CD4-positive, alpha-beta T cell treated with Interleukin-6 at 100 ng/mL for 8 hours (primary cell): ENCODE data around the gene THBS2.
"Not testable (repeated sequence)": the region's sequence is repeated elsewhere in the genome, so short reads cannot be mapped to it uniquely, and the experiment has no call there.

Source experiments
- DNase-seq: peaks from one replicate; pipeline ENCODE4 v3.0.0-alpha.2; 2020; ENCODE audit warnings: mixed read lengths, low spot score

THBS2 gene

DNA sequence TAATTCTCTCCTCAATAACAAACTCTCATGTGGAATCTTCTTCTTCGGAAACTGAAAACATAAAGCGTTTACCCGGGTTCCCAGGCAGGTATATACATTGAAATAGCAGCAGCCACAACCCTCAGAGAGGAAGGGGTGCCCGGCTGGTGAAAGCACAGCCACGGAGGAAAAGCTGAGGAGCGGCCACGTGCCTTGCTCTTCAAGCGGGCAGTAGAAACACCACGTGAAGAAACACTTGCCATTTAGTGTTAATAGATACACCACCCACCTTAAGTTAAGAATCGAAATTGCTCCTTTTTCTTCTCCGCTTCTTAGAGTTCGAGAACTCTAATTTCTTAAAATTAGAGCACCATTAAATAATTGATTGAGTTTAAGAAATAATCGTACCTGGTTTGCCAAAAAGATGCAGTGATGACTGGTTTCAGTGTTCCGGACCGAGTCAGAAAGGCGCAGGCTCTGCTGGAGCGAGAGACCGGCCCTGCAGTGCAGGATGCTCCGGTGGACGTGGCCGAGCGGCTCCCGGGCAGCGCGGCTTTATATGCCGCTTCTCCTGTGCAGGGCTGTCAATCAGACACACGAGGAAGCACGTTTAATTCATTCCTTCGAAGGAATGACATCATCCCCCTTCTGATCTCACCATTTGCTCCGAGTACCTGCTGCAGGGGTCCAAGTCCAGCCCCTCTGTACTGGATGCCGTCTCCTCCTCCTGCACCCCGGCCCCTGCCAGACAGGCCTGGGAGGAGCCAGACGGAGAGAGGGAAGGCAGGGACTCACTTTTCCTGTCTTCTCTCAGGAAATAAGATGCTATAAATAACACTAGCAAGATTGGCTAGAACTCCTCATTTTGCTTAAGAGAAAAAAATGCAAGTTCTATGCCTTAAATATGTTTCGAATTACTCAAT lies at the start of gene THBS2:
TSS of gene THBS2 (minus strand) at position 510 of the 902 bp plus-strand sequence. CDS start 3,062 bp downstream, outside the sequence.
- no peak for DNase-seq

DNA sequence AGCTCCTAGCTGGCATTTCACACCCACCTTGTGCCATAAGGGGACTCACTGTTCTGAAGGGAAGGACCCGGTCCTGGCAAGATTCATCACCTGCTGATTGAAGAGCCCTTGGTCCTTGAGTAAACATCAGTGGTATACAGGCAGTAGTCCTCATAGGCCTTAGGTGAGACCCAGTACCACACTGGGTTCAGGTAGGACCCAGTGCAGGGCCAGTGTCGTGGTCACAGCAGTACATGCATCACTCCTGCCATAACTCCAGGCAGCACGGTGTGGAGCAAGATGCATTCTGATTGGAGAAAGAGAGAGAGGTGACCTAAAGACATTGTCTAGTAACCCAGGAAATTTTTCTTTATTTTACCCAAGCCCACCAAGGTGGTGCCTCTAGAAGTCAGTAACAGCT lies 49.1 kb upstream of the THBS2 start:
- no peak for DNase-seq

DNA sequence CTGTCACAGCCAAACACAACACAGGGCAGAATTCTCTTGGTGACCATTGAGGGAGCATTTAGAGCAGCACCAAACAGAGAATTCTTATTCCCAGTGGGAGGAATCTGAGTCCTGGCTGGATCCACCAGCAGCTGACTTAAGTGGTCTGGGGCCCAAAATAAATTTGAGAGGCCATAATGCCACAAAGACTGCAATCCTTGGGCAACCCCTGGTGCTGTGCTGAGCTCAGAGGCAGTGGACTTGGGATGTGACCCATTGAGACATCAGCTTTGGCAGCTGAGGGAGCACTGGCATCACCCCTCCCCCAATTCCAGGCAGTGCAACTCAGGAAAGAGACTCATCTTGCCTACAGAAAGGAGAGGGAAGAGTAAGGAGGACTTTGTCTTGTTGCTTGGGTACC lies 48.6 kb upstream of the THBS2 start:
- DNase-seq: no peak

DNA sequence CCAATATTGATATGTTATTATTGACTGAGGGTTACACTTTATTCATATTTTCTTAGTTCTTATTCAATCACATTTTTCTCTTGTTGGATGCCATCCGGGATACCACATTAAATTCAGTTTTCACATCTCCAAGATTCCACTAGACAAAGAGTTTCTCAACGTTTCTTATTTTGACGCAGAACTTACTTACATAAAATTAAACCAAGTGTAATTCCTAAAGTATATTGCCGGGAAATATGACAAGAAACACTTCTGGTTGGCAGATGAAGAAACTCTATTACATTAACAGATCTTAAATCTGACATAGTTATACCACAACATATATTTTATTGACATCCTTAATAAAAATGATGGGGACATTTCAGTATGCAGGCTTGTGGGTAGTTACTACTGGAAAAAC lies 47.3 kb upstream of the THBS2 start:
- DNase-seq: no peak

DNA sequence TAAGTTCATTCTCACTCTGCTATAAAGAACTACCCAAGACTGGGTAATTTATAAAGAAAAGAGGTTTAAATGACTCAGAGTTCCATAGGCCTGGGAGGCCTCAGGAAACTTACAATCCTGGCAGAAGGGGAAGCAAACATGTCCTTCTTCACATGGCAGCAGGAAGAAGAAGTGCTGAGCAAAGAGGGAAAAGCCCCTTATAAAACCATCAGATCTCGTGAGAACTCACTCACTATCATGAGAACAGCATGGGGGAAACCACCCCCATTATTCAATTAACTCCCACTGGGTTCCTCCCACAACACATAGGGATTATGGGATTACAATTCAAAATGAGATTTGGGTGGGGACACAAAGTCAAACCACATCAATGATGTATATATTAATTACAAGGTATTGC lies 45.0 kb upstream of the THBS2 start:
- DNase-seq: not testable (repeated sequence)

DNA sequence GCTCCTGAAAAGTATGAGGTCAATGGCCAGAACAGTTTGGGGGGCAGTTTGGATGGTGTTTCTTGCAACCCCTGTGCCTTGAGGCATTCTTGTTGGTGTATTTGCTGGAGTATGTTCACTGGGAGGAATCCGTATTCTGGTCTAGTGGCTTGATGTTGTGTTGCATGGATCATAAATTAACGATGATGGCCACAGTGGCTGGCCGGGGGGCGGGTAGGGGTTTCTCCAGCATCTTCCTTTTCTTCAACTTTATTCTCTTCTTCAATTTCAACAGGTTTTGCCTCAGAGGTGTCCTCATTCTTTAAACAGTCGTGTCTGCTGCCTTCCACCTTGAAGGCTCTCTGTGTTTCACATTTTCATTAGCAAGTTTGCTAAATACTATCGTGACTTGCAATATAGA lies 43.0 kb upstream of the THBS2 start:
- DNase-seq: no peak

DNA sequence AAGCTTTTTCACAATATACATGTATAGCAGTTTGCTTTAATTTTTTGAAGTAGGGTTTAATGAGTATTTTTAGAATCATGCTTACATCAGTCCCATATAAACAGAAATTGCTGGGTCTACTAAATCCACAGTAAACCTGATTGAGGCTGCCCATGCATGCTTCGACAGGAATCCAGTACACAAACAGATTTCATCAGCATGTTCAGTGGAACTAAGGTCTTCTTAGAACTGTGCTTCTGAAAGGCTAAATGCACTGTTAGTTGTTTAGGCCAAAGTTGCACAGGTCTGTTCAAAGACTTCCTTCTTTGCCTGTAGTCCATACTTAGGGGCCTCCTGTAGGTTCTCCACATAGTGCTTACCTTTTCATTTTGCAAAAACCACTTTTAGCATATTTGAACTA lies 42.5 kb upstream of the THBS2 start:
- no peak for DNase-seq

DNA sequence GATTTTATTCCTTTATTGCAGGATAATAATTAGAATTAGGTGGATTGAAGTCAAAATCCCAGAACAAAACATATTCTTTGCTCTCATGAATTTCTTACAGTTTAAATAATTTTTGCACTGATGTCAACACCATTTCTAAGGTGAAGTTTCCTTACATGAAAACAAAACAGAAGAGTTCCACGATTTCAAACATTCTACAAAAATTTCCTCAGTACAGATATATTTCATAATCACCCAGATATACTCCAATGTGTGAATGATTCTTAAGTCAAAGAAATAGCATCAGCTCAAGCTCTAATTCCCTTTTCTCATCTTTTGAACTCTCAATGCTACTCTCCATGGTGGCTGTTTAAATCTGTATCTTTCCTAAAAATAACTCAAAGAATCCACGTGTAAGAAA lies 39.5 kb upstream of the THBS2 start:
- DNase-seq: no peak

DNA sequence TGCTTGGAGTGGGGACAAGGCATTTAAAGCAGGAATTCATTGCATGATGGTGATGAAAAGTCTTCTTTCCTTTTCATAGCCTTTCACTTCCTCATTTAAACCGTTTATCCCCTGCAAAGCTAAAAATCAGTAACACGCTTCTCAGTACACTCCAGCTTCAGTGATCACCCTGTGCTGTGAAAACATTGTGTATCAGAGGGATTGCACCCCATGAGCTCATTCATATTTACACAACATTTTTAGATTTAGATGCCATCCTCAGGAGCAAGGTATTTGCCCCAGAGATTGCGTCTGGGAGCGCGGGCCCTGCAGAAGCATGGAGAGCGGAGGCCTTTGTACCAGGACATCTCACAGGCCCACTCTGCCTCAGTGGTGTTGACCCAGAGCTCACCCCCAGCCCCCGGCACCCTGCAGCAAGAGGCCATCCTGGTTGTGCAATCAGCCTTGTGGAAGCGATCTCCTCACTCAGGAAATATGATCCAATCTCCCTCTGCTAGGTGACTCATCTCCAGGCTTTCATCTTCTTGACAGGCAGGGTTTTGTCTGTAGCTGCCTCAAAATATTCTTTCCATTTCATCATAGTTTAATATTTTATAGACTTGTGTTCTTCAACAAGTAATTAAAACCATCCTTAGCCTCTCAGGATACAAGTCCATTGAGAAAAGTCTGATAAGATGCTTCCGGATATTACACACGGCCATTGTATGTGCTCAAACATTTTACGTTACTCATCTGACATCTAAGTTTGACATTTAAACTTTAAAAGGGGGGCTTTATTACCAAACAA lies 38.9 kb upstream of the THBS2 start:
- DNase-seq: no peak

DNA sequence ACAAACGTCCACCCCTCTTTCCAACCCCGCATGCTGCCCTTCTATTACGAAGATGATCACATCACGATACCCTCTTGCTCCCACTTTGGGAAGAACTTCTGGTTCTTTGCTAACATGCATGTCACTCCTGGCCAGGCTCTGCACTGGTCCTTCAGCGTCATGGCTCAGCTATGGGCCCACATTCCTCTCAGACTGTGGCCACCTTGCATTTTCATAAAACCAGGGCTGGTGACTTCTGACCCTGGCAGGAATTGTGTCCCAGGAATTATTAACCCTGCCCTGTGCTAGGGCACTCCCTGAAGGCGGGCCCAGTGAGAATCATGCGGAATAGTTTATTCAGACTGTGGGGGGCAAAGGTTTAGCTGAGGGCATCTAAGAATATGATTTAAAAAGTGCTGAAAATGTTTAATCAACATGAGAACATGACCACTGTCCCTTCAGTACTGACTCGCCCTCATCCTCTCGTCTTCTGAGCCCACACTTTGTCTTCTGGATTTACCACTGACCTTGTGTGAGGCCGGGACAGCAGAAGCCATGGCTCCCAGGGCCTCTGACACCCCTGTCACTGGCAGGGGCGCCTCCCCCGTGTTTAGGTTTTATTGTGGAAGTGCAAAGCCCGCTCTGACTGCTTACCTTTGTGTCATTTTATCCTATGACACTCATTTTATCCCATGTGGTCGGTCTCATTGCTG lies 38.1 kb upstream of the THBS2 start:
- DNase-seq: no peak

DNA sequence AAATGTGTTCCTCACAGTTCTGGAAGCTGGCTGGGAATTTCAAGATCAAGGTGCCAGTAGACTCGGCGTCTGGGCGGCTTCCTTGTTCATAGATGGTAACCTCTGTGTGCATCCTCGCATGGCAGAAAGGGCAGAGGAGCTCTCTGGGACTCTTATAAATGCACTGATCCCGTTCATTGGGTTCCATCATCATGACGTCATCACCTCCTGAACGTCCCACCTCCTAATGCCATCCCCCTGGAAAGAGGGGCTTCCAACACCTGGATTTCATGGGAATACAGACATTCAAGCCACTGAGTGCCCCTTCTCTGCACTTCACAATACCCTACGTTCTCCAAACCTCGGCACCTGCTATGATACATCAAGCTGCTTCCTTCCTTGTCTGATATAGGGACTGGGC lies 37.5 kb upstream of the THBS2 start:
- DNase-seq: no peak

DNA sequence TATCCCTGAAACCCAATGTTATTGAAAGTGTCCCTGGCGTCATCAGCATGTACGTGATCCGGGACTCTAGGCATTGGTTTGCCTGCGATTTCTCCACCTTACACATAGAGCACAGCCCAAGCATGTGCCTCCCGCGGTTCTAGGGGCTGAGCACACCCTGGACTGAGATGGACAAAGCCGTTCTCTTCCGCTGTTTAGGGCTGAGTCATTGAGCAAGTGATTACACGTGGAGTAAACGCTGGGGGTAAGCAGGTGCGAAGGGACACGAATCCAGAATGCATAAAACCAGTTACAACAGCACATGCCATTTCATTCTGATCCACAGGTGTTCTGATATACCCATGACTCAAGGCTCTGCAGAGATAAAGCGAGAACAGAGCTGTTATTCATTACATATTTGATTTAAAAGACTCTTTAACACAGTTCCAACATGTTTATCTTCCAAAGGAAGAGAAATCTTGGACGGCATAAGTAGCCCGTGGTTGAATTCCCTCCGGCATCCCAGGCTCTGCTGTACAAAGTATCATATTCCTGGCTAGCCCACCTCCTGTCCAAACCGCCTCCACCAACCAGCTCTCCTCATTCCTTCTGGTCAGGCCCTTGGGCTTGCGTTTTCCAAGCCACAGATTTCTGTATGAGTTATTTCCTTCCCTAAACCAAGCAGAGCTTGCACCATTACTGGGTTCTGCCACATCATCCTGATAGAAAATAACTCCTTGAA lies 36.1 kb upstream of the THBS2 start:
- DNase-seq: no peak

DNA sequence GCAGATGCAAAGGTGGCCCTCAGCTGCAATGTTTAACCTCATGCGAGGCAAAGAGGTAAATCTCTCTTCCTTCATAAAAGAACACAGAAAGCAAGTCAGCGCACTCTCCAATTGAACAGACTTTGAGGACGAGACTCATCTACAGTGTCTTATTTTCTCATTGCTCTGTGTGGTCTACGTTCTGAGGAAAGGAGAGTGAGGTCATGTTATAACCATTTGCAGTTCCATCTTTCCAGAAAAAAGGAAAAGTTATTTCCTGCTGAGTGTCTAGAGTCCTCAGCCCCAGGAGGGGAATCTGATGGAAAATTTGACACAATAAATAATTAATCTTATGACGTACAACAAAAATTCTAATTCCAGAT lies 35.6 kb upstream of the THBS2 start:
- DNase-seq: no peak

DNA sequence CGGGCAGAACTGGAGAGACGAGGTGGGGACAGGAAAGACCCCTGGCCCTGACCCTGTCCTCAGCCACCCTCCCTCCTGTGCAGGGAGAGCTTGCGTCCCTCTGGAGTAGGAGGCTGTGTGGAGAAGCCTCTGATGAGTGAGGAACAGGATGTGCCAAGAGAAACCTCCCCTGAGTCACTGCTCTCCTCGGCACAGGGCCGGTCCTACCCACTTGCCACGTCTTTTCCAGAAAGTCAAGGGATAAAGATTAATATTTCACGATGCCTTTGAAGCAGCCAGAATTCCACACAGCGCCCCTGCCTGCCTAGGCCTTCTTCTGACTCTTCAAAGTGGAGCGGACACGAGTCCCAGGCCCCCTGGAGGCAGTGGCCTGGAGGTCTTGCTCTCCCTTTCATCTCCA lies 34.9 kb upstream of the THBS2 start:
- DNase-seq: no peak

DNA sequence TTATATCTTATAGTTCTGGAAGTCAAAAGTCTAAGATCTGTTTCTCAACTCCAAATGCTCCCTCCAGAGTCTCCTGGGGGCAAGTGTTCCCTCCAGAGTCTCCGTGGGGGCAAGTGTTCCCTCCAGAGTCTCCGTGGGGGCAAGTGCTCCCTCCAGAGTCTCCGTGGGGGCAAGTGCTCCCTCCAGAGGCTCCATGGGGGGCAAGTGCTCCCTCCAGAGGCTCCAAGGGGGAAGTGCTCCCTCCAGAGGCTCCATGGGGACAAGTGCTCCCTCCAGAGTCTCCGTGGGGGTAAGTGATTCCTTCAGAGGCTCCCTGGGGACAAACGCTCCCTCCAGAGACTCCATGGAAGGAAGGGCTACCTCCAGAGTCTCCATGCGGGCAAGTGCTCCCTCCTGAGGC lies 34.0 kb upstream of the THBS2 start:
- no peak for DNase-seq

DNA sequence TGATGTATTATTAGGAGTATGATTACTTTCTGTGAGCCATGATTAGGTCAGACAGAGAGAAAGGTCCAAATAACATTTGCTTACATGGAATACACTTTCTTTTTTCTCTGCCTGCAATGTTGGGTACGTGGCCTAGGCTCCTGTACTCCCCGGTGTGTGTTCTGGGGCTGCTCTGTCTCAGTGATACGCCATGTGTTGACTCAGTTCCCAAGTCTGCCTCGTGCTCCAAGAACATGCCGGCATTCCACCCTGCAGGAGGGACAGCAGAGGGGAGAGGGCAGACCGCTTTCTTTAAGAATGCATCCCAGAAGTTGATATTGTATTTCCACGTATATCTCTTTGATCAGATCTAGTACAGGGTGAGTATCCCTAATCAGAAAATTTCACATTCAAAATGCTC lies 33.3 kb upstream of the THBS2 start:
- DNase-seq: no peak

DNA sequence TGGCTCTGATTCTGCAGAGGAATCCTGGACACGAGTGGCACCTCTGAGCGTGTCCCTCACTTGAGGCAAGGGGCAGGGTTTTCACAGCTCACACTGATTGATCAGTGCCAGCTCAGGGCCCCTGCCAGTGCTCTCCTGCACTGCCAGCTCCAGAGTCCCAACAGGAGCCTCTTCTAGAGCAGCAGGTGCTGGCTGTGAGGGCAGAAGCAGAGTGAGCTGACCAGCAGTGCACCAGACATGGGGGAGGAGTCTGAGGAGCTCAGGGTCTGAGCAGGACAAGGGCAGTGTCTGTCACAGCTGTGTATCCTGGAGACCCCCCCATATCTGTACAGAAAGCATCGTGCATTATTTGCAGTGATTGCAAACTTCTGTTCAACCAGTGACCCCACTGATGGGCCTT lies 31.5 kb upstream of the THBS2 start:
- no peak for DNase-seq

DNA sequence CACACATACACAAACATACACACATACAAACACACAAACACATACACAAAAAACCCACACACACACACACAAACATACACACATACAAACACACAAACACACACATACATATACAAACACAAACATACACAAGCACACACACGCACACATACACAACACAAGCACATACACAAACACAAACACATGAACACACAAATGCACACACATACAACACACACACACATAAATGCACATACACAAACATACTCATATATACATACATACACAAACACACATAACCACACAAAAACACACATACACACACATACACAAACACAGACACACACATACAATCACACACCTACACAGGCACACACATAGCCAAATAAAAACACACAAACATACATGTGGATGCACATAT lies 30.3 kb upstream of the THBS2 start:
- no peak for DNase-seq

DNA sequence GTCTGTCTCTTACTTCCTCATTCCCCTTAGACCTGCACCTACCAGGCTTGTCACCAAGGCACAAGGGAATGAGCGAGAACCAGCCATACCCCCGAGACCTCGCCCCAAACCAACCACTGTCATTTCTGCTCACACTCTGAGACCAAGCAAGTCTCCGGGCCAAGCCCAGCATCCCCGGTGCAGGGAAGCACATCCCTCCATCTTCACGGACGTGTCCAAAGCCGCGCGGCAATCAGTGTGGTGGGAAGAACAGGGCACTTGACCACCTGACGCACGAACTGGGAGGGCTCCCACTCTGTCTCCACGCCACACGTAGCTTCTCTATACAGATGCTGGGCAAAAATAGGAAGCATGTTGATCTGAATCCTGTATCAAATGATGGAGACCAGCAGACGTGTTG lies 28.4 kb upstream of the THBS2 start:
- no peak for DNase-seq

DNA sequence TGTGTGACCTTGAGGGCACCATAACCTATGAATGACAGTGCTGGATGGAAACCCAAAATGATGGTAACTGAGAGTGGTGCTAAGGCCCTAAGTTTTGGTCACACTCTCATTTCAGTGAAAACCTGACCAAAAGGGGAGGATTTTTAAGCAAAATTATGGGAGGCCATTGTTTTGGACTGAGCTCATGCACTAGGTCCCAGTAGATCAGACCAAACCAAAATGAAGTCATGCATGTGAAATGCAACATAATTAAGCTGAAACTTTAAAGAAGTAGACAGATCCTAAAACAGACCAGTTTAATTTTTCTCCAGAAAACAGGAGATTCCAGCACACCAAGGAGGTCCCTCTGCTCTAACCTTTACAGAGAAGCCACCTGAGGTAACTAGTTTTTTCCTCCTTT lies 24.0 kb upstream of the THBS2 start:
- no peak for DNase-seq

DNA sequence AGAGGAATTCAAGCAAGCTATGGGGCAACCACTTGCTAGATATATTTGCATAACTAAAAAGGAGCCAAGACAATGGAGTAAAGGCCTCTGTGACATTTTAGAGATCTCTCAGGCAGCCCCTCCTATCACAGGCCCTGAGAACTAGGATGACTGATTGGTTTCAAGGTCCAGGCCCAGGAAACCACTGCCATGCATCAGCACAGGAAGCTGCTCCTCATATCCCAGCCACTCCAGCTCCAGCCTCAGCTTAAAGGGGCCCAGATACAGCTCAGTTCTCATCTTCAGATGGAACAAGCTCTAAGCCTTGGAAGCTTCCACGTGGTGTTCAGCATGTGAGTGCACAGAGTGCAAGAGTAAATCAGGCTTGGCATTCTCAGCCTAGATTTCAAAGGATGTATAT lies 21.1 kb upstream of the THBS2 start:
- DNase-seq: no peak

DNA sequence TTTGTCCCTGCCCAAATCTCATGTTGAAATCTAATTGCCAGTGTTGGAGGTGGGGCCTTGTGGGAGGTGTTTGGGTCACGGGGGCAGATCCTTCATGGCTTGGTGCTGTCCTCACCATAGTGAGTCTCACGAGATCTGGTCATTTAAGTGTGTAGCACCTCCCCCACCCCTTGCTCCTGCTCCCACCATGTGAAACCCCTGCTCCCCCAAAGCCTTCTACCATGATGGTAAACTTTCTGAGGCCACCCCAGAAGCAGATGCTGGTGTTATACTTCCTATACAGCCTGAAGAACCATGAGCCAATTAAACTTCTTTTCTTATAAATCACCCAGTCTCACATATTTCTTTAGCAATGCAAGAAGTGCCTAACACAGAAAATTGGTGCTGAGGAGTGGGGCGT lies 19.9 kb upstream of the THBS2 start:
- no peak for DNase-seq
